ENCODE results near the gene TNNC1. TPM values are rescaled to one million over a fixed set of nuclear protein-coding genes. Genes with fewer than 3 reads are reported as not detected.

Gene TNNC1
- total and polyA plus RNA-seq, 2 of the 13 experiments (the other 11 are each of a cell fraction or from before 2014, with no cell fraction given): 11.8 to 36.4 TPM

GRCh38 chr3:52444860-52445793 is 8.7 kb downstream of the TNNC1 start, which contains the start of gene SEMA3G (continued):
- TF ChIP-seq, protein P1, sequence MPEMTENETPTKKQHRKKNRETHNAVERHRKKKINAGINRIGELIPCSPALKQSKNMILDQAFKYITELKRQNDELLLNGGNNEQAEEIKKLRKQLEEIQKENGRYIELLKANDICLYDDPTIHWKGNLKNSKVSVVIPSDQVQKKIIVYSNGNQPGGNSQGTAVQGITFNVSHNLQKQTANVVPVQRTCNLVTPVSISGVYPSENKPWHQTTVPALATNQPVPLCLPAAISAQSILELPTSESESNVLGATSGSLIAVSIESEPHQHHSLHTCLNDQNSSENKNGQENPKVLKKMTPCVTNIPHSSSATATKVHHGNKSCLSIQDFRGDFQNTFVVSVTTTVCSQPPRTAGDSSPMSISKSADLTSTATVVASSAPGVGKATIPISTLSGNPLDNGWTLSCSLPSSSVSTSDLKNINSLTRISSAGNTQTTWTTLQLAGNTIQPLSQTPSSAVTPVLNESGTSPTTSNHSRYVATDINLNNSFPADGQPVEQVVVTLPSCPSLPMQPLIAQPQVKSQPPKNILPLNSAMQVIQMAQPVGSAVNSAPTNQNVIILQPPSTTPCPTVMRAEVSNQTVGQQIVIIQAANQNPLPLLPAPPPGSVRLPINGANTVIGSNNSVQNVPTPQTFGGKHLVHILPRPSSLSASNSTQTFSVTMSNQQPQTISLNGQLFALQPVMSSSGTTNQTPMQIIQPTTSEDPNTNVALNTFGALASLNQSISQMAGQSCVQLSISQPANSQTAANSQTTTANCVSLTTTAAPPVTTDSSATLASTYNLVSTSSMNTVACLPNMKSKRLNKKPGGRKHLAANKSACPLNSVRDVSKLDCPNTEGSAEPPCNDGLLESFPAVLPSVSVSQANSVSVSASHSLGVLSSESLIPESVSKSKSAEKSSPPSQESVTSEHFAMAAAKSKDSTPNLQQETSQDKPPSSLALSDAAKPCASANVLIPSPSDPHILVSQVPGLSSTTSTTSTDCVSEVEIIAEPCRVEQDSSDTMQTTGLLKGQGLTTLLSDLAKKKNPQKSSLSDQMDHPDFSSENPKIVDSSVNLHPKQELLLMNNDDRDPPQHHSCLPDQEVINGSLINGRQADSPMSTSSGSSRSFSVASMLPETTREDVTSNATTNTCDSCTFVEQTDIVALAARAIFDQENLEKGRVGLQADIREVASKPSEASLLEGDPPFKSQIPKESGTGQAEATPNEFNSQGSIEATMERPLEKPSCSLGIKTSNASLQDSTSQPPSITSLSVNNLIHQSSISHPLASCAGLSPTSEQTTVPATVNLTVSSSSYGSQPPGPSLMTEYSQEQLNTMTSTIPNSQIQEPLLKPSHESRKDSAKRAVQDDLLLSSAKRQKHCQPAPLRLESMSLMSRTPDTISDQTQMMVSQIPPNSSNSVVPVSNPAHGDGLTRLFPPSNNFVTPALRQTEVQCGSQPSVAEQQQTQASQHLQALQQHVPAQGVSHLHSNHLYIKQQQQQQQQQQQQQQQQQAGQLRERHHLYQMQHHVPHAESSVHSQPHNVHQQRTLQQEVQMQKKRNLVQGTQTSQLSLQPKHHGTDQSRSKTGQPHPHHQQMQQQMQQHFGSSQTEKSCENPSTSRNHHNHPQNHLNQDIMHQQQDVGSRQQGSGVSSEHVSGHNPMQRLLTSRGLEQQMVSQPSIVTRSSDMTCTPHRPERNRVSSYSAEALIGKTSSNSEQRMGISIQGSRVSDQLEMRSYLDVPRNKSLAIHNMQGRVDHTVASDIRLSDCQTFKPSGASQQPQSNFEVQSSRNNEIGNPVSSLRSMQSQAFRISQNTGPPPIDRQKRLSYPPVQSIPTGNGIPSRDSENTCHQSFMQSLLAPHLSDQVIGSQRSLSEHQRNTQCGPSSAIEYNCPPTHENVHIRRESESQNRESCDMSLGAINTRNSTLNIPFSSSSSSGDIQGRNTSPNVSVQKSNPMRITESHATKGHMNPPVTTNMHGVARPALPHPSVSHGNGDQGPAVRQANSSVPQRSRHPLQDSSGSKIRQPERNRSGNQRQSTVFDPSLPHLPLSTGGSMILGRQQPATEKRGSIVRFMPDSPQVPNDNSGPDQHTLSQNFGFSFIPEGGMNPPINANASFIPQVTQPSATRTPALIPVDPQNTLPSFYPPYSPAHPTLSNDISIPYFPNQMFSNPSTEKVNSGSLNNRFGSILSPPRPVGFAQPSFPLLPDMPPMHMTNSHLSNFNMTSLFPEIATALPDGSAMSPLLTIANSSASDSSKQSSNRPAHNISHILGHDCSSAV (CRISPR knock-in tag; IDR thresholded peaks at IDR 0.05; ENCODE audit: borderline replicate concordance): no peak
- TF ChIP-seq ZNF331 (CRISPR knock-in tag; IDR thresholded peaks at IDR 0.05) (peak; percentile 70; the same call in 1 of the 2 replicates), ETV6 (CRISPR knock-in tag; conservative IDR thresholded peaks at IDR 0.05) (no peak), ZNF235 (CRISPR knock-in tag; IDR thresholded peaks at IDR 0.05; ENCODE audit: borderline replicate concordance) (no peak), ZNF18 (CRISPR knock-in tag; IDR thresholded peaks at IDR 0.05; ENCODE audit: insufficient replicate concordance) (peak; percentile 38), ZBED4 (CRISPR knock-in tag; IDR thresholded peaks at IDR 0.05; ENCODE audit: borderline replicate concordance) (no peak), ZC3H4 (CRISPR knock-in tag; IDR thresholded peaks at IDR 0.05; ENCODE audit: borderline replicate concordance) (no peak), ZNF776 (CRISPR knock-in tag; IDR thresholded peaks at IDR 0.05) (no peak), ZNF850 (CRISPR knock-in tag; conservative IDR thresholded peaks at IDR 0.05) (no peak), CAMTA2 (CRISPR knock-in tag; IDR thresholded peaks at IDR 0.05; ENCODE audit: borderline replicate concordance) (no peak)
- TF ChIP-seq, protein P2, sequence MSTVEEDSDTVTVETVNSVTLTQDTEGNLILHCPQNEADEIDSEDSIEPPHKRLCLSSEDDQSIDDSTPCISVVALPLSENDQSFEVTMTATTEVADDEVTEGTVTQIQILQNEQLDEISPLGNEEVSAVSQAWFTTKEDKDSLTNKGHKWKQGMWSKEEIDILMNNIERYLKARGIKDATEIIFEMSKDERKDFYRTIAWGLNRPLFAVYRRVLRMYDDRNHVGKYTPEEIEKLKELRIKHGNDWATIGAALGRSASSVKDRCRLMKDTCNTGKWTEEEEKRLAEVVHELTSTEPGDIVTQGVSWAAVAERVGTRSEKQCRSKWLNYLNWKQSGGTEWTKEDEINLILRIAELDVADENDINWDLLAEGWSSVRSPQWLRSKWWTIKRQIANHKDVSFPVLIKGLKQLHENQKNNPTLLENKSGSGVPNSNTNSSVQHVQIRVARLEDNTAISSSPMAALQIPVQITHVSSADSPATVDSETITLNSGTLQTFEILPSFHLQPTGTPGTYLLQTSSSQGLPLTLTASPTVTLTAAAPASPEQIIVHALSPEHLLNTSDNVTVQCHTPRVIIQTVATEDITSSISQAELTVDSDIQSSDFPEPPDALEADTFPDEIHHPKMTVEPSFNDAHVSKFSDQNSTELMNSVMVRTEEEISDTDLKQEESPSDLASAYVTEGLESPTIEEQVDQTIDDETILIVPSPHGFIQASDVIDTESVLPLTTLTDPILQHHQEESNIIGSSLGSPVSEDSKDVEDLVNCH (CRISPR knock-in tag; IDR thresholded peaks at IDR 0.05): no peak

All from HepG2 (cell line).